ENCODE measurements around the gene AGK. TPM values are rescaled to one million over a fixed set of nuclear protein-coding genes. Genes with fewer than 3 reads are reported as not detected.

Gene AGK
- total and polyA plus RNA-seq, 2 donors (not counting 1 experiment from before 2014, with no cell fraction given), result 12.8 to 26.1 TPM

- Histone ChIP-seq H3K4me2 (replicated peaks; ENCODE audit: low read depth, low read length, poor library complexity, severe bottlenecking) (no peak overlapping the region), H3K36me3 (replicated peaks in 1 of 2; ENCODE audit: control extremely low read depth in 1 of 2, control insufficient read depth in 1 of 2, extremely low read depth in 1 of 2, insufficient read depth in 2 of 2, low read length in 1 of 2) (peaks cover 0 to 45% of the 10 kb centered on the region in 2 experiments), H3K27ac (ENCODE audit: low read length in 2 of 2) (no peak overlapping the region), H3K4me1 (ENCODE audit: control insufficient read depth in 2 of 2, insufficient read depth in 2 of 2, low read length in 2 of 2) (no peaks in the 10 kb centered on the region), H3K9me3 (ENCODE audit: control extremely low read depth in 1 of 3, control insufficient read depth in 2 of 3, insufficient read depth in 1 of 3, low read length in 2 of 3) (no peaks in the 10 kb centered on the region), H2AFZ (ENCODE audit: insufficient read depth, low read depth, low read length, poor library complexity, severe bottlenecking) (no peak overlapping the region), H3K4me3 (ENCODE audit: control extremely low read depth in 1 of 5, extremely low read depth in 1 of 5, insufficient read depth in 1 of 5, low read depth in 2 of 5, low read length in 4 of 5) (no peak overlapping the region), H3K27me3 (replicated peaks in 1 of 4; ENCODE audit: control extremely low read depth in 1 of 4, control insufficient read depth in 3 of 4, insufficient read depth in 4 of 4, low read length in 3 of 4) (no peaks in the 10 kb centered on the region), H4K20me1 (ENCODE audit: control insufficient read depth, insufficient read depth, low read length, poor library complexity, severe bottlenecking) (no peaks in the 10 kb centered on the region), H3K79me2 (ENCODE audit: control insufficient read depth, insufficient read depth, low read length) (no peaks in the 10 kb centered on the region), H3K9ac (ENCODE audit: low read length) (no peak overlapping the region)
- intact Hi-C loops (cut with micrococcal nuclease), result no loop called here
- POLR2A ChIA-PET, result no interaction called here
- H3K9me3 Mint-ChIP-seq (ENCODE audit: insufficient read depth), result no peaks in the 10 kb centered on the region
- TF ChIP-seq EZH2 (IDR thresholded peaks at IDR 0.05; ENCODE audit: borderline replicate concordance, insufficient read depth, low read depth, low read length, poor library complexity, severe bottlenecking) (no peak), CTCF (IDR thresholded peaks at IDR 0.05) (no peak)
- no peak for DNase-seq
- no peak overlapping the region for H3K27ac Mint-ChIP-seq
- ATAC-seq (ENCODE audit: low read depth), result no peak
- H3K4me1 Mint-ChIP-seq, result peaks cover 12% of the 10 kb centered on the region
- CTCF ChIA-PET, result interaction anchor here (1.3 to 3.1 kb wide), 3 partner anchors 10 to 79 kb away, joined by 3 to 16 read pairs (median 4); partner anchors contain the start of gene SSBP1
- H3K27me3 Mint-ChIP-seq, result no peaks in the 10 kb centered on the region
- no peak overlapping the region for H3K4me3 Mint-ChIP-seq
- 82% methylated on average over 6 of the region's 6 CpGs for WGBS (ENCODE audit: insufficient coverage)
Observed at GRCh38 chr7:141659501-141659900, 108.3 kb downstream of the AGK start.

- no peaks in the 10 kb centered on the region for H3K9me3 ChIP-seq (ENCODE audit: control extremely low read depth in 1 of 3, control insufficient read depth in 2 of 3, insufficient read depth in 1 of 3, low read length in 2 of 3)
- H2AFZ ChIP-seq (ENCODE audit: insufficient read depth, low read depth, low read length, poor library complexity, severe bottlenecking), result no peak overlapping the region
- H4K20me1 ChIP-seq (ENCODE audit: control insufficient read depth, insufficient read depth, low read length, poor library complexity, severe bottlenecking), result no peaks in the 10 kb centered on the region
- Mint-ChIP-seq H3K9me3 (ENCODE audit: insufficient read depth) (no peaks in the 10 kb centered on the region), H3K4me1 (peaks cover 11% of the 10 kb centered on the region), H3K27me3 (no peaks in the 10 kb centered on the region), H3K4me3 (no peak overlapping the region), H3K27ac (peak overlapping the region; percentile 47)
- no peak overlapping the region for H3K4me3 ChIP-seq (ENCODE audit: control extremely low read depth in 1 of 5, extremely low read depth in 1 of 5, insufficient read depth in 1 of 5, low read depth in 2 of 5, low read length in 4 of 5)
- H3K79me2 ChIP-seq (ENCODE audit: control insufficient read depth, insufficient read depth, low read length), result no peaks in the 10 kb centered on the region
- no peak overlapping the region for H3K9ac ChIP-seq (ENCODE audit: low read length)
- peak overlapping the region in 1 of 2 donors; percentile 20 for H3K27ac ChIP-seq (ENCODE audit: low read length in 2 of 2)
- intact Hi-C loops (cut with micrococcal nuclease), result no loop called here
- CTCF ChIA-PET, result interaction anchor here (1.0 to 3.1 kb wide), 3 partner anchors 10 to 645 kb away, joined by 3 to 16 read pairs (median 3); partner anchors contain the start of genes MRPS33 and SSBP1
- DNase-seq, result no peak
- WGBS (ENCODE audit: insufficient coverage), result 19% methylated on average over 3 of the region's 4 CpGs
- peak; percentile 39 for ATAC-seq (ENCODE audit: low read depth)
- H3K27me3 ChIP-seq (replicated peaks in 1 of 4; ENCODE audit: control extremely low read depth in 1 of 4, control insufficient read depth in 3 of 4, insufficient read depth in 4 of 4, low read length in 3 of 4), result no peaks in the 10 kb centered on the region
- POLR2A ChIA-PET, result no interaction called here
- TF ChIP-seq EZH2 (IDR thresholded peaks at IDR 0.05; ENCODE audit: borderline replicate concordance, insufficient read depth, low read depth, low read length, poor library complexity, severe bottlenecking) (no peak), CTCF (IDR thresholded peaks at IDR 0.05) (no peak)
- H3K4me1 ChIP-seq (ENCODE audit: control insufficient read depth in 2 of 2, insufficient read depth in 2 of 2, low read length in 2 of 2), result no peaks in the 10 kb centered on the region
- H3K4me2 ChIP-seq (replicated peaks; ENCODE audit: low read depth, low read length, poor library complexity, severe bottlenecking), result no peak overlapping the region
- H3K36me3 ChIP-seq (replicated peaks in 1 of 2; ENCODE audit: control extremely low read depth in 1 of 2, control insufficient read depth in 1 of 2, extremely low read depth in 1 of 2, insufficient read depth in 2 of 2, low read length in 1 of 2), result peaks cover 2 to 53% of the 10 kb centered on the region in 2 experiments
Observed at GRCh38 chr7:141660259-141660658, 109.0 kb downstream of the AGK start.
